Caco-2 (cell line): ENCODE measurements around the gene NTN1. TPM values are rescaled to one million over a fixed set of nuclear protein-coding genes. Genes with fewer than 3 reads are reported as not detected.

Source experiments
- BruUV-seq: library from RNA; stranded (reverse); fragments of 400-500 nt; replicated peaks from 2 replicates; lab custom pipeline; 2021; lab: Mats Ljungman, UMichigan
- CTCF ChIA-PET: fragments of 300-600 bp; sonication (Branson Sonifier 250); formaldehyde crosslinking; loops from one replicate; lab custom pipeline; 2022; ENCODE audit warnings: antibody characterized with exemption; lab: Charles Lee
- POLR2A ChIA-PET: fragments of 300-600 bp; sonication (Branson Sonifier 250); formaldehyde crosslinking; loops from one replicate; lab custom pipeline; 2022; ENCODE audit warnings: antibody characterized with exemption; lab: Charles Lee
- DNase-seq, 2 experiments: peaks; one replicate each; pipeline versions ENCODE4 v3.0.0 to v3.0.0-alpha.2; 2020 to 2022
- H3K27me3 ChIP-seq: replicated peaks from 2 replicates; pipeline ENCODE4 v1.6.0; 2011; ENCODE audit warnings: low read length; ENCODE audit not compliant: control insufficient read depth, insufficient read depth
- H3K36me3 ChIP-seq: 2 replicates; pipeline ENCODE4 v1.5.1; 2011; ENCODE audit warnings: low read length; ENCODE audit not compliant: control insufficient read depth, insufficient read depth
- H3K4me1 ChIP-seq: fragments of 250-450 bp; sonication (Bioruptor Pico); 2 replicates; pipeline ENCODE4 v1.5.1; 2020; ENCODE audit warnings: mild to moderate bottlenecking
- H3K4me3 ChIP-seq: 2 replicates; pipeline ENCODE4 v1.5.1; 2011; ENCODE audit warnings: low read depth, mild to moderate bottlenecking, control low read depth, low read length
- H3K9me3 ChIP-seq: fragments of 250-450 bp; sonication (Bioruptor Pico); 2 replicates; pipeline ENCODE4 v1.5.1; 2020; ENCODE audit warnings: mild to moderate bottlenecking, moderate library complexity
- H3K27ac Mint-ChIP-seq: one replicate; pipeline ENCODE4 v1.8.0; 2022; ENCODE audit warnings: mixed read lengths; ENCODE audit not compliant: unreplicated experiment
- H3K27me3 Mint-ChIP-seq: one replicate; pipeline ENCODE4 v1.8.0; 2022; ENCODE audit warnings: mixed read lengths; ENCODE audit not compliant: insufficient read depth, unreplicated experiment
- H3K36me3 Mint-ChIP-seq: one replicate; pipeline ENCODE4 v1.8.0; 2022; ENCODE audit warnings: mild to moderate bottlenecking, mixed read lengths; ENCODE audit not compliant: insufficient read depth, unreplicated experiment
- H3K4me1 Mint-ChIP-seq: one replicate; pipeline ENCODE4 v1.8.0; 2022; ENCODE audit warnings: low read depth, mixed read lengths; ENCODE audit not compliant: unreplicated experiment
- H3K4me3 Mint-ChIP-seq: one replicate; pipeline ENCODE4 v1.8.0; 2022; ENCODE audit warnings: mild to moderate bottlenecking, moderate library complexity, mixed read lengths; ENCODE audit not compliant: unreplicated experiment
- H3K9me3 Mint-ChIP-seq: one replicate; pipeline ENCODE4 v1.8.0; 2022; ENCODE audit warnings: mixed read lengths; ENCODE audit not compliant: unreplicated experiment
- intact Hi-C: fragments of 100-400 bp; cut with micrococcal nuclease; formaldehyde crosslinking; loops from one replicate; pipeline ENCODE4 v1.10.0; 2022; ENCODE audit not compliant: unreplicated experiment
- total RNA-seq: library from RNA; stranded (reverse); gene quantifications from 2 replicates; pipeline ENCODE4 v1.2.3, GENCODE V29; 2022
- TF ChIP-seq, protein P1 (sequence below), 2 experiments: fragments of 200-600 bp in 1 of 2; IDR thresholded peaks; 1 replicate in 1 of 2; 2 replicates in 1 of 2; pipeline versions ENCODE4 v1.5.1 to v1.8.0; 2011 to 2022; ENCODE audit warnings: antibody characterized with exemption in 1 of 2, control low read depth in 1 of 2, inconsistent platforms in 1 of 2, low read depth in 1 of 2, low read length in 1 of 2, mild to moderate bottlenecking in 1 of 2, moderate library complexity in 1 of 2; ENCODE audit not compliant: insufficient read depth in 1 of 2, severe bottlenecking in 1 of 2, unreplicated experiment in 1 of 2

The NTN1 gene
- total RNA-seq, 1 experiment from 2014 or later, result 0.88 TPM

- no peak for DNase-seq
- TF ChIP-seq, protein P1, sequence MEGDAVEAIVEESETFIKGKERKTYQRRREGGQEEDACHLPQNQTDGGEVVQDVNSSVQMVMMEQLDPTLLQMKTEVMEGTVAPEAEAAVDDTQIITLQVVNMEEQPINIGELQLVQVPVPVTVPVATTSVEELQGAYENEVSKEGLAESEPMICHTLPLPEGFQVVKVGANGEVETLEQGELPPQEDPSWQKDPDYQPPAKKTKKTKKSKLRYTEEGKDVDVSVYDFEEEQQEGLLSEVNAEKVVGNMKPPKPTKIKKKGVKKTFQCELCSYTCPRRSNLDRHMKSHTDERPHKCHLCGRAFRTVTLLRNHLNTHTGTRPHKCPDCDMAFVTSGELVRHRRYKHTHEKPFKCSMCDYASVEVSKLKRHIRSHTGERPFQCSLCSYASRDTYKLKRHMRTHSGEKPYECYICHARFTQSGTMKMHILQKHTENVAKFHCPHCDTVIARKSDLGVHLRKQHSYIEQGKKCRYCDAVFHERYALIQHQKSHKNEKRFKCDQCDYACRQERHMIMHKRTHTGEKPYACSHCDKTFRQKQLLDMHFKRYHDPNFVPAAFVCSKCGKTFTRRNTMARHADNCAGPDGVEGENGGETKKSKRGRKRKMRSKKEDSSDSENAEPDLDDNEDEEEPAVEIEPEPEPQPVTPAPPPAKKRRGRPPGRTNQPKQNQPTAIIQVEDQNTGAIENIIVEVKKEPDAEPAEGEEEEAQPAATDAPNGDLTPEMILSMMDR (IDR thresholded peaks at IDR 0.05; ENCODE audit: insufficient read depth in 1 of 2, low read depth in 1 of 2, low read length in 1 of 2, severe bottlenecking in 1 of 2, unreplicated experiment in 1 of 2), result no peak
- no peak overlapping the region for H3K27ac Mint-ChIP-seq
- no peaks in the 10 kb centered on the region for H3K9me3 Mint-ChIP-seq
- H3K27me3 ChIP-seq, result no peaks in the 10 kb centered on the region
- ChIA-PET CTCF (no interaction called here), POLR2A (no interaction called here)
- no peak overlapping the region for H3K4me3 Mint-ChIP-seq
- no peak overlapping the region for H3K4me3 ChIP-seq
- H3K27me3 Mint-ChIP-seq, result no peaks in the 10 kb centered on the region
- H3K4me1 Mint-ChIP-seq, result peaks cover 15% of the 10 kb centered on the region
- H3K36me3 ChIP-seq, result no peaks in the 10 kb centered on the region
- H3K4me1 ChIP-seq, result no peaks in the 10 kb centered on the region
- H3K9me3 ChIP-seq, result no peaks in the 10 kb centered on the region
- H3K36me3 Mint-ChIP-seq, result no peaks in the 10 kb centered on the region
- intact Hi-C loops, result no loop called here
- no TSS peak for BruUV-seq
Observed at GRCh38 chr17:9259419-9259818, 238.1 kb downstream of the NTN1 start.

DNA sequence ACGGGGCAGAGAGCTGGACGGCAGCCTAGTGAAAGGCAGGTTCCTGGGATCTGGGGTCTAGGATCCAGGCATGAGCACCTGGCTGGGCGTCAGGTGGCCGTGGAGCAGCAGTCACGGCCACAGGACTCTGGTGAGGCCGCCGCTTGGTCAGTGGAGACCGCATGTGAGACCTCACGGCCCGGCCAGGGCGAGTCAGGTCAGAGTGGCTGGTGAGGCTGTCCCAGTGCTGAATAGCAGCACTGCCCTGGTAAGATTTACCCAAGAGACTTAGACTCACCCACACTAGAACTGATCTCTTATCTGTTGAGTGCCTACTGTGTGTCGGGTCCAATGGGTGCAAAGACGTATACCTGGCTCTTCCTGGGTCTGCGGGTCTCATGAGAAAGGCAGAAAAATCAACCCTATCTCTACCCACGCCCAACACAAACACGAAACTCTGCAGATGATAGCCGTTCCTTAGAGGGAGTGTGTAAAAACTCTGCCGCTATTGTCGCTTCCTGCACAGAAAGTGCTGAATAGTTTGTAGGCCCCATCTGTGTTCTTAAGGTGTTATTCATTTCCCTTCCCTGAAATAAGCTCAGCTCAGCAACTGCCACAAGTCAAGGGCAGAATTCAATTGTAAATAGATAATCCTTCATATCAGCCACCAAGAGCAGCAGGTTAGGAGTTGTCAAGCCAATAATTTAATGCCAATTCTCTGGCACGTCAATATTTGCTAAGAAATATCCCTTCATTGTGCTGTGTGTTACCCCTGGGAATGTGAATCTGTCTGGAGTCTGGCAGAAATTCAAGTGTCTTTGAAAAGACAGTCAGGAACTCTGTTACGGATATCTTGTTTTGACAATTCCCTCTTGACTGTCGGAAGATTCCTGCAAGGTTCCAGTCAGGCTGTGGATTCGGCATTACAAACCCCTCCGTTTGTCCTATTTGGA is 240.0 kb downstream of the NTN1 start:
- DNase-seq, result no peak
- Histone ChIP-seq H3K36me3 (no peaks in the 10 kb centered on the region), H3K27me3 (no peaks in the 10 kb centered on the region), H3K9me3 (no peaks in the 10 kb centered on the region), H3K4me3 (no peak overlapping the region), H3K4me1 (no peaks in the 10 kb centered on the region)
- TF ChIP-seq, protein P1 (IDR thresholded peaks at IDR 0.05; ENCODE audit: insufficient read depth in 1 of 2, low read depth in 1 of 2, low read length in 1 of 2, severe bottlenecking in 1 of 2, unreplicated experiment in 1 of 2), result no peak
- POLR2A ChIA-PET, result no interaction called here
- H3K4me3 Mint-ChIP-seq, result no peak overlapping the region
- CTCF ChIA-PET, result no interaction called here
- intact Hi-C loops, result no loop called here
- H3K36me3 Mint-ChIP-seq, result no peaks in the 10 kb centered on the region
- no peaks in the 10 kb centered on the region for H3K27me3 Mint-ChIP-seq
- no peak overlapping the region for H3K27ac Mint-ChIP-seq
- no TSS peak for BruUV-seq
- H3K9me3 Mint-ChIP-seq, result no peaks in the 10 kb centered on the region
- peaks cover 9% of the 10 kb centered on the region for H3K4me1 Mint-ChIP-seq

DNA sequence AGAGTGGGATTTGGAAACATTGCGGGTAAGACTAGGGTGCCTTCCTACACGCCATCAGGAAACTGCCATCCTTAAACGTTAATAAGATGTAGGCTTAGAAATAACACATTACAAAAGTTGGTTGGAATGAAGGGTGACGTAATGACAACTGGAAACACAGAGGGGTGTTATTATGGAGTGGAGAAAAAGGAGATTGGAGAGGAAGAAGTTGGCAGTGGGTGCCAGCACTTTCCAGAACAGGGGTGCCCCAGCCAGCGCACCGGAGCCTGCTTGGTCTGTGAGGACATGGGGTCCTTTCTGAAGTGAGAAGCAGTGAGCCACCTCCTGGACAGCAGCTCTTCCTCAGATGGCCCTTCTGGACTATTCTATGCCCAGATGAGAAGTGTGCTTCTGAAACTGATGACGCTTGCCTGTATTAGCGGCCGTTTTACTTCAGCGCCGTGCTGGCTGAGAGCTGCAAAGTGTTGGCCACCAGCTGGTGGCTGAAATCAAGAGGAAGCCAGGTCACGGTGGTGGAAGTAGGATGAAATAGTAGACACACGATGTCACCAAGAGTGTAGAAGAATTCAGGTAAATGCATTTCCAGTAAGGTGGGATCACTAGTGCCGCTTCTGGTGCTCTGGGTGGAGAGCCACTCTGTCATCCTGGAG is 244.8 kb downstream of the NTN1 start:
- DNase-seq, result no peak
- no peaks in the 10 kb centered on the region for H3K9me3 Mint-ChIP-seq
- no peak overlapping the region for H3K27ac Mint-ChIP-seq
- ChIA-PET CTCF (no interaction called here), POLR2A (no interaction called here)
- Histone ChIP-seq H3K36me3 (no peaks in the 10 kb centered on the region), H3K9me3 (no peaks in the 10 kb centered on the region), H3K4me1 (no peaks in the 10 kb centered on the region), H3K27me3 (no peaks in the 10 kb centered on the region), H3K4me3 (no peak overlapping the region)
- H3K27me3 Mint-ChIP-seq, result no peaks in the 10 kb centered on the region
- H3K4me3 Mint-ChIP-seq, result no peak overlapping the region
- TF ChIP-seq, protein P1 (IDR thresholded peaks at IDR 0.05; ENCODE audit: insufficient read depth in 1 of 2, low read depth in 1 of 2, low read length in 1 of 2, severe bottlenecking in 1 of 2, unreplicated experiment in 1 of 2), result no peak
- no TSS peak for BruUV-seq
- no peaks in the 10 kb centered on the region for H3K4me1 Mint-ChIP-seq
- H3K36me3 Mint-ChIP-seq, result no peaks in the 10 kb centered on the region
- intact Hi-C loops, result no loop called here
